ENCODE measurements around the gene ATP23.

ATP23 gene

DNA sequence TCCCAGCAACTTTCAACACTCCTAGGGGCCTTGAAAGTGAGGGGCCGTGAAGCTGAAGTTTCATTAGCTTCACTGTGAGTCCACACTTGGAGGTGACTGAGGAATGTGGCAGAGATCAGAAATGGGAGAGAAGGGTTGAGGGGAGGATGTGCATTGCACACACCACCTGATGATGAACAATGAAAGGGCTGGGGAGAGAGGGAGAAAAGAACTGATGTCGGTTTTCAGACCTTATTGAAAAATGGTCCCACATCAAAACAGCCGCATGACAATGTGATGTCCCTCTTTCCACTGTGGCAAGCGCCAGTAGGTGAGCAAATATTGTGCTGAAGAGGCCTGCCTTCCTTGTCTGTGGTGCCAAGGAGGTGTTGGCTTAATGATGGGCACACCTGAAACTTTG, 32.3 kb upstream of the ATP23 start:
- DNase-seq: no peak

DNA sequence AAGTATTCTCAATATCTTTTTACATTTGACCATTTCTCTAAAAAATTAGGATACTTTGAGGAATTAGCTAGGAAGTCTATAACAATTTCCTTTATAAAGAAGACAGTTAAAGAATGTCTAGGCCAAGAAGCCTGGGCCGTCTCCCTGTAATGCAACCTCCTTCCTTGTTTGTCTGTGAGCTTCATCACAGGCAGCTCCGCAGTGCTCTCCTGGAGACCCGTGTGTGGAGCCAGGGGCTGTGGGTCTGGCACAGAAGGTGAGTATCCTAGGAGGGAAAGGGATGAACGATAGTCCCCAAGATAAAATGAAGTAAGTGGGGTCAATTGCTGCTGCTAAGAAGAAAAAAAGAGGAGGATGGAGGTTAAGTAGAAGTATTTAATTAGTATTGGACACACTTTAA, 31.8 kb upstream of the ATP23 start:
- no peak for DNase-seq

DNA sequence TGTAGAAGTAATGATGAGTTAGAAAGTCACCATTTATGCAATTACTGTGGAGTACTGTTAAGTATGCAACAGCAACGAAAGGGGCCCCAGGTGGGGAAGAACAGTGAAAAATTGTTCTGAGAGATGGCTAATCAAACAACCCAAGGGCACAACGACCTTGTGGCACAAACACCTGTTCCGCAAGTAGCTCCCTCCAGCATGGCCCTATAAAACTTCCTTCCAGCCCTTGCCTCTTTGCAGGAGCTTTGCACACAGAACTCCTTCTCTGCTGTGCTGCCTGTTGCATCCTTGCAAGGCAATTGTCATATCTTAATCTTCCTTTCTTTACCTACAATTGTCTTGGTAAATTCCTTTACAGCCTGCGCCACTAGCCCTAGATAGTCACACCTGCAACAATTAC, 23.2 kb upstream of the ATP23 start:
- no peak for DNase-seq

DNA sequence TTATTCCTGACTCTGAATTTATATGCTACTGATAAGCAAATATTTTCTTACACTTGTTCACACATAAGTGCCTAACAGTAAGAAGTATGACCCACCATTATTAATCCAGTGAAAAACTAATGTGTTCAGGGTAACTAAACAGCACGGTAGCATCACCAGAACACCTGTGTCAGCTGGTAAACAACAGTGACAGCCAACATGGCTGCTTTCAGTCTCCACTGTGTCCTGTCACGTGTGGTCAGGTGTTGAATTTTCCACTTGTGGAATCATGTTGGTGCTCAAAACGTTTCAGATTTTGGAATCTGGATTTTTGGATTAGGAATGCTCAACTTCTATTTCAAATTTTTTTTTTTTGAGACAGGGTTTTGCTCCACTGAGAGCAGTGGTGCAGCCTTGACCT, 14.3 kb upstream of the ATP23 start:
- DNase-seq: no peak

DNA sequence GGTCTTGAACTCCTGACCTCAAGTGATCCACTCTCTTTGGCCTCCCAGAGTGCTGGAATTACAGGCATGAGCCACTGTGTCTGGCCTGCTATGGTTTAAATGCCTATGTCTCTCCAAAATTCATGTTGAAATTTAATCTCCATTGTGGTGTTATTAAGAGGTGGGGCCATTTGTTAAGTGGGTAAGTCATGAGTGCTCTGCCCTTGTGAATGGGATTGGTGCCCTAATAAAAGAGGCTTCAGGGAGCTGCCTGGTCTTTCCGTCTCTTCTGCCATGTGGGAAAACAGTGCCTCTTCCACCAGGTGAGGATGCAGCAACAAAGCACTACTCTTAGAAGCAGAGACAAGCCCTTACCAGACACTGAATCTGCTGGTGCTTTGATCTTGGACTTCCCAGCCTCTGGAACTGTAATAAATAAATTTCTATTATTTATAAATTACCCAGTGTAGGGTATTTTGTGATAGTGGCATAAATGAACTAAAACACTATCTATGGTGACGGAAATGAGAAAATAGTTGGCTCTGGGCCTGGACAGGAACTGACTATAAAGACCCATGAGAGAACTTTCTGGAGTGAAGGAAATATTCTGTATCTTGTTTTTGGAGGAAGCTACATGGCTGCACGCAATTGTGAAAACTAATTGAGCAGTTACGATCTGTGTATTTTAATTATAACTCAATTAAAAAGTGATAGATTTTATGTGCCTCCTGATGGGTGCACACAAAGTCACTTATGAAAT, 12.1 kb upstream of the ATP23 start:
- no peak for DNase-seq

DNA sequence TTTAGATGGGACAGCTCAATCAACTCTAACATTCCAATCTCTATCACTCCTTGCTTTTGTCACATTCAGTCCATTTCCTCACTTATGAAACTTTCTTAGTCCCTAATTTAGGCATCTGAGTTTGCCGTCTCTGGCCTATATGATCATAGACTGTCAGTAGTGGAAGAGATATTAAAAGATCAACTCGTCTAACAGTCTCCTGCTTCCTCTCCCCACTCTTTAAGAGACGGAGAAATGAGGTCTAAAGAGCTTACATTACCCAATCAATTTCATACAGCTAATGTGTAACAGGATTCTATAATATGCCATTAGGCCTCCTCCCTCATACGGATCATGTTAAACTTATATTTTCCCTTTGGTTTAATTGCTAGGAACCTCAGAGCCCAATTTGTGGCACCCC, 6.5 kb upstream of the ATP23 start:
- no peak for DNase-seq

DNA sequence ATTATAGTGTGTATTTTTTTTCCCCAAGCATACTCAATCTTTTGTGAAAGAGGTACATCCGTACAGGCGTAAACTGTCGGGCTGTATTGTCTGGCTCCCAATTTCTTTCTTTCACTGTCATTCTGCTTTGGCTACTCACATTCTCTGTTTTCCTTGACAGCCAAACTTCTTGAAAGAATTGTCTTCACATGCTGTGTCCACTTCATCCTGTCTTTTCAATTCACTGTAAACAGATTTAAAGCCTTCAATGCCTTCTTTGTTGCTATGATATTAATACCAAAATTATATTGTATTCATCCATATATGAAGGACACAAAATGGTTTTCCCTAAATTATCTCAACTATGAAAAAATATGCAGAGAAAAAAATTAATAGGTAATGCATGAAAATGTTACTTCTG, 6.0 kb upstream of the ATP23 start:
- no peak for DNase-seq

DNA sequence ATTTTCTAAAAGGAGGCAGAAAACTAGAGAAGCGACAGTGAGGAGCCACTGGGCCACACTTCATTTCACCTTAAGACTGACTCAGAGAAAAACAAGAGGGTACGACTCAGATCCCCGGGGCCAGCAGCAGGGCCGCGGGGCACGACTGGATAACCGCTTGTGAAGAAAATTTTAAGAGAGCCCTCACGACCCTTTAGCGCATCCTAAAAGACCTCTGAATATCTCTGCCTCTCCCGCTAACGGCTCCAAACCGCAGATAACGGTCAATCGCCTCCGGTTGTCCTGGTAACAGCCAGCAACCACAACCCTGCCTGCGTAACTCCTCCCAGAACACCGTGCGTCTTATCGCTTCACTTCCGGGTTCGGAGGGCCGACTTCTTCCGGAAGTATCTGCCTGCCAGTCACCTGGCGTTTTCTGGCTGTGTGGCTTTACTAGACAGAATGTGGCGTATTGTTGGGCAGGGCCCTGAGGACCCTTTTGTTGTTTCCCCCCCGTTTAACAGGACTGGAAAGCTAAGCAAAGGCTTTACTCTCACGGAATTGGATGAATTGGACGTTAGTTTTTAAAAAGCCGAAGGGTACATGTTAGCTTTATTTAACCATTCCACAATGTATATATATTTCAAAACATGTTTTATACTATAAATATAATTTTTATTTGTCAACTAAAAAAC, 5.4 kb upstream of the ATP23 start:
- peak; percentile 66 to 81 (median 76) for DNase-seq

DNA sequence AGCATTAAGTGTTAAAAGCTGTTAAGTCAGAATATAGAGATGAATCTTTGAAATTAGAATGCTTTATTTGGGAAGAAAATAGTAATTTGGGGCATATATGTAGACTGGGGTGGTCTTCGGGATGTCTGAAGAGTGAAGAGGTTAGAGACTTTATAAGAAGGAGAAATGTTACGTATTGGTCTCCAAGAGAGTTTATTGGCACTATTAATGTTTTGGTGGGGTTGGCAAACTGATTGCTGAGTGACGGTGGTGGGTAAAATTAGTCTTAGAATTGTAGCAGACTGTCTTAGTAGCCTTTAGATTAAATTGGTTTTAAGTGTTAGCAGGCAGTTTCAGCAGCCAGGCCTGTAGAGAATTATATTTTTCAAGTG, 4.9 kb upstream of the ATP23 start:
- DNase-seq: no peak

DNA sequence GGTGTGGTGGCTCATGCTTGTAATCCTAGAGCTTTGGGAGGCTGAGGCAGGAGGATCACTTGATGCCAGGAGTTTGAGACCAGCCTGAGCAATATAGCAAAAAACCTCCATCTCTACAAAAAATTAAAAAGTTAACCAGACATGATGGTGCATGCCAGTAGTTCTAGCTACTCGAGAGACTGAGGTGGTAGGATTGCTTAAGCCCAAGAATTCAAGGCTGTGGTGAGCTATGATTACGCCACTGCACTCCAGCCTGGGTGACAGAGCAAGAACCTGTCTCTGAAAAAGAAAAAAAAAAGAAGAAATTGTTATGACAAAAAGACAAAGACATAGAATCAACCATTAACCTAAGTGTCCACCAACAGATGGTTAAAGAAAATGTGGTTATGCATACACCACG, 2.1 kb upstream of the ATP23 start:
- no peak for DNase-seq

DNA sequence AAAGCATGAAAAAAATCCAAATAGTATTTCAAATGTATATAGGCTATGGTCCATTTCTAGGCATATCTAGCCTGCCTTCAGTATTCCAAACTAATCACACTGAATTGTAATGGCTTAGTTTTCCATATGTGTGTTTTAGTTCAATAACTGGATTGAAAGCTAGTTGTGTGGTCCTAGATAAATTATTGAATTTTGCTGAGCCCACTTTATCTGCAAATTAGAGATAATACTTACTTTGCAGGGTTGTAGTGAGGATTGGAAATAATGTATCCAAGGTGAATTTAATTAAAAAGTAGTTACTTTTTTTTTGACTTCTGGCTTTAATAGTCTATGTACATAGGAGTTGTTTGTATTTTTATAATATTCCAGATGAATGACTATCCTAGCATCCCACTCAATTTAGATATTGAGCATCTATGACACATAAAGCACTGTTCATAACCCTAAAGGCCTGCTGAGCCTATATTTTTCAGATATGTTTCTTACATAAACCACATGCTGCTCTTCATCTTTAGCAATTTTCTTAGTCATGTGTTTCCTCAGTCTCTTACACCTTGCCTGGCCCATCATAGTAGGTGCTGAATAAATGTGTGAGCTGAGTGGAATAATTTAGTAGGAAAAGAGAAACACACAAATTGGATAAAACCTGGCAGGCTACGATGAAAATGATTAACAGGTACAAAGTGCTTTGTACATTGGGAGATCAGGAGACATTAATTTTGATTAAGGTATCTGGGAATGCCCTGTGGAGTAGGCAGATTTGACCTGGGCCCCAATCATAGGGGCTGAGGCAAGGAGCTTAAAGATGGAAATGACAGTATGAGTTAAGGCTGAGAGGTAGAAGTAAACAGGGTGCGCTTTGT, 1.1 kb upstream of the ATP23 start:
- DNase-seq: no peak

DNA sequence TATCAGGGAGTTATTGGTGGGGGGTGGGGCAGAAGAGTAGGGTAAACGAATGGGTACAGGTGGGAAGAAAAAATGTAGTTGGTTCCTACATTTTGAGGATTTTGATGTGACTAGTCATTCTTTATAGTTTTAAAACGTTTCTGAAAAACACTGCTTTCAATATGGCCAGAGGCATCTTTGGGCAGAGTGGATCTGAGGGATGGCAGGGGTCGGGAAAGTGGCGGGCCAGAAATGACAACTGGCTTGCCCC, 527 bp upstream of the ATP23 start:
- no peak for DNase-seq

DNA sequence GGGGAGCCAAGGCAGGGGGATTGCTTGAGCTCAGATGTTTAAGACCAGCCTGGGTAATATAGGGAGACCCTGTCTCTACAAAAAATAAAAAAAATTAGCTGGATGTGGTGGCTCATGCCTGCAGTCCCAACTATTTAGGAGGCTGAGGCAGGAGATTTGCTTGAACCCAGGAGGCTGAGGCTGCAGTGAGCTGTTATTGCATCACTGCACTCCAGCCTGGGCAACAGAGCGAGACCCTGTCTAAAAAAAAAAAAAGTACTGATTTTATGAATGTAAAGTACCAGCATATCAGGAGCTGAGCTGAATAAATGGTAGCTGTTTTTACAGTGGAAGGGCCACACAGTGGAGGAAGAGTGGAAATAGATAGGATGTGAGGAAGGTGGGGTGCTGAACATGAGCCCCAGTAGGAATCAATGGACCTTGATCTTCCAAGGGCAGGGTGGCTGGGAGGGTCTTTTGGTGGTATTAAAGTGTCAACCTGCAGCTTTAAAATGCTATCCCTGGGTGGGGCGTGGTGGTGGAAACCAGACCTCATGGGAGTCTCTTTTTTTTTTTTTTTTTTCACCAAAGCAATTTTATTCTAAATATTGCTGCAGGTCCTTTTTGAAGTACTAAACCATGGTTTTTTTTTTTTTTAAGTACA, 2.2 kb downstream of the ATP23 start:
- no peak for DNase-seq

DNA sequence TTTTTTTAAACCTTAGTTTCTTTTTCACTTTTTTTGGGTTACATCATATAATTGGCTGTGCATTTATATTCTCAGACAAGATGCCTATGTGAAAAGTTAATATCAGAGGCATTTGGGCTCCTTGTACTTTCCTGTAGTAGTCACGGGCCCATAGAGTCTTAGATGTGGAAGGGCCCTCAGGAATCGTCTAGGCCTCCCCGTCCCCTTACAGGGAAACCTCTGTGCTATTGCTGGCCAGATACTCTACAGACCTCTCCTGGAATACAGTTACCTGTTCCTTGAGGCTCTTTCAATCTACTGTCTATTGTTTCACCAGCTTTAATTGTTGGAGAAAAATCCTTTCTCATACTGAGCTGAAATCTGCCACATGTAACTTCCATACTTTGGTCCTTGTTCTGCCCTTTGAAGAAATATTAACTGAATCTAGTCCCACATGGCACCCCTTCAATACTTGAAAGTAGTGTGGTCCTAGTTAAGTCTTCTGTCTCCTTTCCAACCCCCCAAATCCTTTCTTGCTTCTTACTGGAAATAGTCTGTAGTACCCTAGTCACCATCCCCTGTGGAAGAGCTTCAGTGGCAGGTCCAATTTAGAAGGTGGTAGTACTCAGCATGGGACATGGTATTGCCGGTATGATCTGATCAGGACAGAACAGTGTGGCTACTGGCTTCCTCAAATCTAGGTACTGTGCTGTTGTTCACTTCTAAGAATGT, 3.1 kb downstream of the ATP23 start:
- DNase-seq: no peak

DNA sequence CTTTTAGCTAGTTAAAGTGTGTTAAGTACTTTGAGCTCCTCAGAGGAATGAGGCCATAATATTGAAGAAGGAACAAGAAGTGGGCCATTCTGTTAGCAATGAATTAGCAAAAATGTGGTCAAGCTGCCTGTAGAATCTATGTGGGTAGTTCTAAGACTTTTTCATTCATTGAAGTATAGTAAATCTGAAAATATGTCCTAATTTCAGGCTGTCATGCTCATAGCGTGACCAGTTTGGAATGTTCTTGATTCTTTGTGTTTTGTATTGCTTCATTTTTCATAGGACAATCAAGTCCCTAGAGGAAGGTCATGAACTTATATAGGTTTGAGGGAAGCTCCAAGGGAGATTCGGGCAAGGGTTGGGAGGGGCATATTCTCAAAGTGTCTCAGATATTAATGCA, 11.4 kb downstream of the ATP23 start:
- DNase-seq: no peak

DNA sequence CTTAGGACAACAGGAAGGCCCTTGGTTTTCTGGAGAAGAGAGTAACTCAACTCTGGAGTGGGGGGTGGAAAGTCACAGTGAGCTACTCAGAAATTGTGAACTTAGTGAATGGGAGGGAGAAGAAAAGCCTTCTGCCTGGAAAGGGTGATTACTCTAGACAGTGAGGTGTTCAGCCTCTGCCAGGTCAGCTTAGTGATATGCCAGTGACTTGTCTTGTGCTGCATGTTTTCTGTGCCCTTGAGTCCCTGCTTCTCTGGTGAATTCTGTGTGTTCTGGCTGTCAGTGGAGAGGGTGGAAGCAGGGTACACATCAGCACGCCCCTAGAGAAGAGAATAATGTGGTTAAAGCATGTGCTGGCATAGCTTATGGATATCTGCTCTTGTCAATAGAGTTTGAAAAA, 13.4 kb downstream of the ATP23 start:
- DNase-seq: no peak

DNA sequence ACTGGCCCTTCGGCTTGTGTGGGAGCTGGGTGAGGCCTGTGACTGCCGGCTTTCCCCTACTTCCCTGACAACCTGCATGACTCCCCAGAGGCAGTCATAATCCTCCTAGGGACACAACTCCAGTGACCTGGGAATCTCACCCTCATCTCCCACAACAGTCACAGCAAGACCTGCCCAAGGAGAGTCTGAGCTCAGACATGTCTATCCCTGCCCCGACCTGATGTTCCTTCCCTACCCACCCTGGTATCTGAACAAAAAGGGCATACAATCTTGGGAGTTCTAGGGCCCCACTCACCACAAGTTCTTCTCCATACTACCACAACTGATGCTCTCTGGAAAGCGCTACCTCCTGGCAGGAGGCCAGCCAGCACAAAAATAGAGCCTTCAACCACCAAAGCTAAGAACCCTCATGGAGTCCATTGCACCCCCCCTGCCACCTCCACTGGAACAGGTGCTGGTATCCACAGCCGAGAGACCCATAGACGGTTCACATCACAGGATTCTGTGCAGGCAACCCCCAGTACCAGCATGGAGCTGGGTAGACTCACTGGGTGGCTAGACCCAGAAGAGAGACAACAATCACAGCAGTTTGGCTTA, 16.8 kb downstream of the ATP23 start:
- DNase-seq: no peak

DNA sequence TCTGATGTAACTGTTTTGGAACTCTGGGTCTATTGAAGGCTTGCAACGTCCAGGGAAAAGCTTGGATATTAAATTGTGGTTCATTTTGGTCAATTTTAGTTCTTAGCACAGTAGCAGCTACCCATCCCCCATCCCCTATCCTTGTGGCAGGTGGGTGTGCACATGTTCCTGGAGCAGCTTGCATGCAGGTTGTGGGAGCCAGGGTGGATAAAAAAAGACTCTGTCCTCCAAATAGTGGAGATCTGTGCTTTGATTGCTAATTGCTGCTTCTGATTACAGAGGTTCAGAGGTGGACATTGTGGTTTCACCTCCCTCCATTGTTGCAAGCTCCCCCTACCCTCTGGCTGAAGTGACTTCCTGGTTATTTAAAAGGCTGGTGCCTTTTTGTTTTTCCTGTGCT, 23.1 kb downstream of the ATP23 start:
- no peak for DNase-seq

DNA sequence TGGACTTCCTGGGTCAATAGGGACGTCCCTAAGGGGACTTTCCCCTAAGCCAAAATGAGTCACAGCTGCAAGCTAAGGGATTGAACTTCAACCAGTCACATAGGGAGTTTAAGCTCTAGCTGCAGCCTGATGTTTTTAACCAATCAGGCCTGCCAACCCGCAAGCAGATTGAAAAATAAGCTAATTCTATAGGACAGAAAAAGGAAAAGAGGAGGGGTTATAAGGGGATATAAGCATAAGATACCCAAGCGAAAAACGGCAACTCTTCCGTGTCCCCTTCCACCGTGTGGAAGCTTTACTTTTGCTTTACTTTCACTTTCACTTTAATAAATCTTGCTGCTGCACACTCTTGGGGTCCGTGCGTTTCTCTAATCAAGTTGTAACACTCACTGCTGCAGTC, 24.4 kb downstream of the ATP23 start:
- no peak for DNase-seq

DNA sequence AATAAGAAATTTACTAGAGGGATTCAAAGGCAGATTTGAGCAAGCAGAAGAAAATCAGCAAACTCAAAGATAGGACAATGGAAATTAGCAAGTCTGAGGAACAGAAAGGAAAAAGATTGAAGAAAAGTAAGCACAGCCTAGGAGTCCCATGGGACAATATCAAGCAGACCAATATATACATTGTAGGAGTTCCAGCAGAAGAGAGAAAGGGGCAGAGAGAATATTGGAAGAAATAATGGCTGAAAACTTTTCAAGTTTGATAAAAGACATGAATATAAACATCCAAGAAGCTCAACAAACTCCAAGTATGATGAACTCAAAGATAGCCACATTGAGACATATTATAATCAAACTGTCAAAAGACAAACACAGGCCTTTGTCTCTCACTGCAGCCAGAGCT, 25.2 kb downstream of the ATP23 start:
- DNase-seq: no peak

DNA sequence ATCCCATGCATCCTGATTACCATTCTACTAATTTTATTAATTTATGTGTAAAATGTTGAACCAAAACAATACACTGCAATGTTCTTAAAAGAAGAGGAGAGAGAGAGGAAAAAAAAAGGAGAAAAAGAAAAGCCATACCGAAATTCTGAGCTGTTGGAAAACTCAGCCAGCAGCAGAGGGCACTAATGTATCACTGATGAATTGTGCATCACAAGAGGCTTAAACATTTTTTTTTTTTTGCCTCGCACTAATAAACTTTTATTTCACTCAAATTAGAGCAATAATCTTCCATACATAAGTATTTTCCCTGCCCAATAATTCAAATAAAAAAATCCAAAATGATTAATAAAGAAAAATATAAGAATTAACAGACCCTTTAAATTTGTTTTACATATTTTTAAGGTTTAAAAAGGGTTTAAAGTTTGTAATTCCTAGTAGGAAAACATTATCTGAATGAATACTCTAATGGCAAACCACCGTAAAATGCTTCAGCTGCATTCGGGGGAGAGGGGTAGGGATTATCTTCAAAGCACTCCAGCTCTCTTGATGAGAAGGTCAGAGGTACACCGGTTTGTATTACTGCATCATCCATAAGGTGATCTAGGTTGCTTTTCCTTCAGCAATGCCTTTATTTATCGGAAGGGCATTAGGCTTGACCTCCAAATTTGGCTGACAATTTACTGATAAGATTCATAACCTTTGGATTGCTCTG, 41.9 kb downstream of the ATP23 start:
- DNase-seq: no peak

DNA sequence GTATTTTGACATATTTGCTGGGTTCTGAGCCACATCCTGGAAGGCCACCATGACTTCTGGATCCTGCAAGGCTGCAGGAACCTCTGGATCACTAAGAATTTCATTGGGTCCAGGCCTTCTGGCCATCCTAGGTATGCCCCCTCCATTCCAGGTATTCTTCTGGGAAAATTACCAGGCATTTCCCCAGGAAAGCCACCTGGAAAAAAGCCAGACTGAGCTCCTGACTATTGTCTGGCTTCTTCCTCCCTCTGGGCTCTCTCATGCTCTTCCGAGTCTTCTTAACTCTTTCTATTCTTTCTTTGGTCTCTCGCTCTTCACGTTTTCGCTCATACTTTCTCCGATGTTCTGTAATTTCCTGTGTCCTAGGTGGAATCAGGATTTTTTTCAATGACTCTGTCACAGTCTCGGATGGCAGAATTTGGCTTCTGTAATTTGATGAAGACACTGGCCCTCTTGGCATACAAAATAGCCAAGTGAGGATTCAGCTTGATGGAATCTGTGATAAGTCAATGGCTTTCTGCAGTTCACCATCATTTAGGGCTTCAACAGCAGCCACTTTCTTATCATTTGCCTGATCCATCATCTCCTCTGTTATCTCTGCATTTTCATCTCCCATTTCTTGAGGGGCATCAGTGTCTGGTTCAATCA, 42.6 kb downstream of the ATP23 start:
- no peak for DNase-seq
